ENCODE data around the gene MACF1.
"Not testable (repeated sequence)": the region's sequence is repeated elsewhere in the genome, so short reads cannot be mapped to it uniquely, and the experiment has no call there.

Gene MACF1

DNA sequence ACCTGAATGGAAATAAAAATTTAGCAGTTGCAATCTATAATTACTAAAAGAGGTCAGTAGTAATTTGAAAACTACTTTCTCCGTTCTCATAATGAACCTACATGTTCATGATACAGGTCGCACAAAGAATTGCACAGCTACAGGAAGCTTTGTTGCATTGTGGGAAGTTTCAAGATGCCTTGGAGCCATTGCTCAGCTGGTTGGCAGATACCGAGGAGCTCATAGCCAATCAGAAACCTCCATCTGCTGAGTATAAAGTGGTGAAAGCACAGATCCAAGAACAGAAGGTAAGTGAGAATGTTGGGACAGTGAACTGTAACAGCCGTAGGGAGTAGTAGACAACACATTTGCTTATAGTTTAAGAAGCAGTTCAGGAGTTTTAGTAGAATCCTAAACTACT is 218.1 kb downstream of the MACF1 start:
- DNase-seq (ENCODE audit: low read depth), result no peak

DNA sequence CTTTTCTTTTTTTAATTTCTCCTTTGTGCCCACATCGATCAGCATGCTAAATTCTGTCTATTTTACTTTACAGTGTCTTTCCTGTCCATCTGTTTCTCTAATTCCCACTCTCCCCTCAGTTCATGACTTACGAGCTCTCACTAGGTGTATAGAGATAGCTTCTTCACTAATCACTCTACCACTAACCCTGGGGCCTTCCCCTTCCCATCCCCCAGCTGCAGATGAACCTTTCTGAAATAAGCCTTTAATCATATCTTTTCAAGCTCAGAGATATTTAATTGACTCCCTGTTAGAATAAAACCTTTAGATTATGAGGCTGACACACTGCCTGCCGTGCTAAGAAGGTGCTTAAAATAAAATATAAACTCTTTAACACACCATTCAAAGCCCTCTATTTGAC is 220.7 kb downstream of the MACF1 start:
- DNase-seq (ENCODE audit: low read depth), result no peak

DNA sequence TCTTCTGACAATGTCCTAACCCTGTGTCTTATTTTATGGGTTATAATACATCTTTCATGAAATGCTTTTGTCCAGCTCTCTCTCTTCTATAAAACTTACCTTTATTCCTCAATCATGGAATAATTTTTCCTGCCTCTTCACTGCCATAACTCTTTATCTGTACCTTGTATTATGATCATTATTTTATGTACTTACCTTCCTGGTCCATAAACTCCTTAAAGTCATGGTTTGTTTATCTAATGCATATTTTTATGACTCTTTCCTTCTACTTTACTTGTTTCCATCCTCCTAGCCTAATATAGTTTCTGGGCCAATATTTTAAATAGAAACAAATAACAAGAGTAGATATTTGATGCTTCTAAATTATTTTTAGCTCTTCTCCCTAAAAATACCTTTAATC is 221.1 kb downstream of the MACF1 start:
- no peak for DNase-seq (ENCODE audit: low read depth)

DNA sequence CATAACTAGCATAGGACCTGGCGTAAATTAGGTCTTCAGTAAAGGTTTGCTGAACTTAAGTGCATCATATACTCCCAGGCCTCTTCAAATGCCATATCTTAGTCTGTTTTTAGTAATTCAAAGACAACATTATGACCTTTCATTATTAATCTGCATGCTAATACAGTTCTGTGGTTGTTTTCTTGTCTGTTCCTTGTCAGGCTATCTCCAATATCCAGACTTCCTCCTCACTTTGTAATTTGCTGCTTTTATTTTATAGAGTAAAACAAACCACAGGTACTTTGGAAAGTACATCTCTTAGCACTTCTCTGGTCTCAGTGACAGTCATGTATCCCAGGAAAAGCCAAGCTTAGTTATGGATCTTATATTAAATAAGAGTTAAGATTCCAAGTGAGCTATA is 221.9 kb downstream of the MACF1 start:
- DNase-seq (ENCODE audit: low read depth), result no peak

DNA sequence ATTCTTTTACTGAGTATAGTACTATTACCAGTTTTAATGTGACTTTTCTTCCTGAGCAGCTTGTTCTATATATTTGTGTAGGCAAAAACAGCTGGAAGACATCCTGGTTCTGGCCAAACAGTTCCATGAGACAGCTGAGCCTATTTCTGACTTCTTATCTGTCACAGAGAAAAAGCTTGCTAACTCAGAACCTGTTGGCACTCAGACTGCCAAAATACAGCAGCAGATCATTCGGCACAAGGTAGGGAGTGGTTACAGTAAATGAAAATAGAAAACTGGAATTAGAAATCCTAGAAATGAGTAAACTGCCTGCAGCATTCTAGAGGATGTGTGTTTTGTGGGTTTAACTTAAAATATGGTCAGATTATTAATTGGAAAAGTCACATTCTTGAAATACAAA is 222.9 kb downstream of the MACF1 start:
- DNase-seq (ENCODE audit: low read depth), result no peak

DNA sequence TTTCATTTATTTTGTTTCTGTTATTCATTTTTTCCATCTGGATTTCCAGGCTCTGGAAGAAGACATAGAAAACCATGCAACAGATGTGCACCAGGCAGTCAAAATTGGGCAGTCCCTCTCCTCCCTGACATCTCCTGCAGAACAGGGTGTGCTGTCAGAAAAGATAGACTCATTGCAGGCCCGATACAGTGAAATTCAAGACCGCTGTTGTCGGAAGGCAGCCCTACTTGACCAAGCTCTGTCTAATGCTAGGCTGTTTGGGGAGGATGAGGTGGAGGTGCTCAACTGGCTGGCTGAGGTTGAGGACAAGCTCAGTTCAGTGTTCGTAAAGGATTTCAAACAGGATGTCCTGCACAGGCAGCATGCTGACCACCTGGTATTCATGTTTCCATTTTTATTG is 223.4 kb downstream of the MACF1 start:
- no peak for DNase-seq (ENCODE audit: low read depth)

DNA sequence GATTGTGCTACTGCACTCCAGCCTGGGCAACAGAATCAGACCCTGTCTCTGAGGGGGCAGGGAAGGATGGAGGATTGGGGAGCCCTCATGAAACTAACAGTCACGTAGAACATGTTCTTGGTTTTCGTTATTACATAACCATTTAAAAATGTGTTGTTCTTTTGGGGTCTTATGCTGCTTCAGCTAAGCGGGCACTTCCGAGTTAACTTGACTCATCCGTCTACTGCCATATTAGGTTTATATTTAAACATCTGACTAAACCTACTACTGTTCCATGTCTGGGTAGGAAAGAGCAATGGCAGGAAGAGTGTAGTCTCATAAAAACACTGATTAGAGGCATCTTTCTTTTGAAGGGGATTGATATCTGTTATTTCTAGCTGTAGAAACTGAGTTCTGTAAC is 227.4 kb downstream of the MACF1 start:
- DNase-seq (ENCODE audit: low read depth), result peak; percentile 85

DNA sequence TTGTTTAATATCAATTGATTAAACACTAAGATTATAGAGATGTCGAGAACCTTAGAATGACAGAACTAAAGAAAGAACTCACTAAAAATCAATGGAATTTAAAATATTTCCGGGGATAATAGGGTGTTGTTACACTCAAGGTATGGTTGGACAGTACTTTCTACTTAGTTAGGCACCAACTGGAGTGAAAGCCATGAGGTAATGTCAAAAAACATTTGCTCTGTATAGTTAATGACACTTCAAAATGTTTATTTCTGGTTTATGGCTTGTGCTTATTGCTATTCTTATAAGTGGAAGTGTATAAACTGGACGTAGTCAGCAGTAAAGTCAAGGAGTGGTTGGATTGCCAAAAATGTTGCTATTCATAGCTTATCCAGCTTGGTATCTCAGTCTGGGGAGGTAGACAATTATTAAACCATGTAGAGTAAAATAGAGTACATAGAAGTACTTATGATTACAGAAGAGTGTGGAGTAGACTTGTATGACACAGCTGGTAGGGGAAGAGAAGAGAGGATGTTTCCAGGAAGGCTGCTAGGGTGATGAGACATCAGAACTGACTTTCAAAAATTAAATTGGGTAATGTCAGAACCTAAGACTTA is 230.4 kb downstream of the MACF1 start:
- peak; percentile 74 for DNase-seq (ENCODE audit: low read depth)

DNA sequence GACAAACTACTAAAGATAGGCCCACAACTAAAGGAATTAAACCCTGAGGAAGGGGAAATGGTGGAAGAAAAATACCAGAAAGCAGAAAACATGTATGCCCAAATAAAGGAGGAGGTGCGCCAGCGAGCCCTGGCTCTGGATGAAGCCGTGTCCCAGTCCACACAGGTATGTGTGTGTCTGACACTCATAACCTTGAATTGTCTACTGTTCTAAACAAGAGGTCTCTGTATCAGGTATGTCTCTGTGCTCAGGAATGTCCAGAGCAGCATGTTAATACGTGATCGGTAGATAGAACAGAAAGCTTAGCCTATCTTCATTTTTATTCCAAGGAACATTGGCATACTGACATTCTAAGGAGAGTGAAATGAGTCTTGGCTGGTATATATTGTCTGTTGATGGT is 231.1 kb downstream of the MACF1 start:
- DNase-seq (ENCODE audit: low read depth), result no peak

DNA sequence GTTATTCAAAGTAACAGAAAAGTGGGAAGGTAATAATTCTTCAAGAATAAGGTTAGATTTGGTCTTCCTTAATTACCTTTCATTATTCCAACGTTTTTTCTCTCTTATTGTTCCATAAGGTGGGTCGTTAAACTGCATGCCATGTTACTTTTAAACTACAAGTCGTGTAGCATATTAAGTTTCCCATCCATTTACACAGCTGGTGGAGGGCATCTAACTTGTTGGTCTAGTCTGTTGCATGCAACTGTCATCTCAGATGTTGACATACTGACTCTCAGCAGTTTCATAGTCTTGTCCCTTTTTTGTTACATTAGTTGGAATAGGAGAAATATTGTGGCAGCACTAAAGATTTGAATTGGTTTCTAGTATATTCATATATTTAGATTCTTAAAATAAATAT is 232.3 kb downstream of the MACF1 start:
- DNase-seq (ENCODE audit: low read depth), result no peak

DNA sequence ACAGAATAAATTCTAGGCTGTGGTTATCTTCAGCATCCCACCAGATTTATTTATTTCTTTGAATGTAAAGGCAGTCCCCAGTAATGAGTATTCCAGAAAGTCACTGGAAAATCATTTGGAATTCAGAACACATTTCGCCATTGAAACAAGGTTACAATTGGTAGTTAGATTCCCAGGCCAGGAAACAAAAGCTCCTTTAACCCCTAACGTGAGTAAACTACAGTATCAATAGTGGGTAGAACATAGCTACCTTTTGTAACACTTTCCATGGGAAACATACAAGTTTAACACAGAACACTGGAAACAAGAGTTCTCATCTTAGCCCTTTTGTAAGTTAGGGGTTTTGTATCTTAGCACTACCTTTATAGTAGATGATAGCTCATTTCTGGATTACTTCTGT is 233.5 kb downstream of the MACF1 start:
- no peak for DNase-seq (ENCODE audit: low read depth)

DNA sequence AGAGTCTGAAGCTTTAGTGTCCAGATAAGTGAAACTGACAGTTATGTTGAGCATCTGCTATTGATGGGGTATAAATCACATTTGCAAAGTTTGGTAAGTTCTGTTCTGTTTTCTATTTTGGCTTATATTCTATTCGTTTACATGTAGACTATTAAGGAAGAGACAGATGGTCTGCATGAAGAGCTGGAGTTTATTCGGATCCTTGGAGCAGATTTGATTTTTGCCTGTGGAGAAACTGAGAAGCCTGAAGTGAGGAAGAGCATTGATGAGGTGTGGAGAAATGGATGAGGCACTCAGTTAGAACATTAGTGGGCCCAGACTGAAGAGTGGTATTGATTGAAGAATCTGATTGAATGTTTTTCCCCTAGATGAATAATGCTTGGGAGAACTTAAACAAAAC is 236.4 kb downstream of the MACF1 start:
- no peak for DNase-seq (ENCODE audit: low read depth)

DNA sequence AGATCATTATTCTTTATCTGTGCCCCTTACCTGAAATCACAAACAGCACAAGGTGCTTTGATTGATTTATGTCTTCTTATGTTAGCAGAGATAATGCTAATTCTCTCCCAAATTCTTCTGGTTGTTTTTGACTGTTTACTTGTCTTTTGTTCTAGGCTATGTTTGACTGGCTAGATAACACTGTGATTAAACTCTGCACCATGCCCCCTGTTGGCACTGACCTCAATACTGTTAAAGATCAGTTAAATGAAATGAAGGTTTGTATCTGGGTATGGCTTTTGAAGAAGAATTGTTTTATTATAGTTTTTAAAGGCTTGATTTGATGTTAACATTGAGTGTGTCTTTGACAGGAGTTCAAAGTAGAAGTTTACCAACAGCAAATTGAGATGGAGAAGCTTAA is 237.3 kb downstream of the MACF1 start:
- DNase-seq (ENCODE audit: low read depth), result no peak

DNA sequence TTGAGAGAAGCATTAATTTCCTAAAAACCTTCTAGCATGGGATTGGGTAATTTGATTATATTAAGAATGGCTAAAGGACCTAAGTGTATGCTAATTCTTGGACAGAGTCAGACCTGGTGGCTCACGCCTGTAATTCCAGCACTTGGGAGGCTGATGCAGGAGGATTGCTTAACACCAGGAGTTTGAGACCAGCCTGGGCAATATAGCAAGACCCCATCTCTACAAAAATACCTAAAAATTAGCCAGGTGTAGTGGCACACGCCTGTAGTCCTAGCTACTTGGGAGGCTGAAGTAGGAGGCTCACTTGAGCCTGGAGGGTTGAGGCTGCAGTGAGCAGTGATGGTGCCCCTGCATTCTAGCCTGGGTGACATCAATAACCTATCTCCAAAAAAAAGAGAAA is 241.1 kb downstream of the MACF1 start:
- no peak for DNase-seq (ENCODE audit: low read depth)

DNA sequence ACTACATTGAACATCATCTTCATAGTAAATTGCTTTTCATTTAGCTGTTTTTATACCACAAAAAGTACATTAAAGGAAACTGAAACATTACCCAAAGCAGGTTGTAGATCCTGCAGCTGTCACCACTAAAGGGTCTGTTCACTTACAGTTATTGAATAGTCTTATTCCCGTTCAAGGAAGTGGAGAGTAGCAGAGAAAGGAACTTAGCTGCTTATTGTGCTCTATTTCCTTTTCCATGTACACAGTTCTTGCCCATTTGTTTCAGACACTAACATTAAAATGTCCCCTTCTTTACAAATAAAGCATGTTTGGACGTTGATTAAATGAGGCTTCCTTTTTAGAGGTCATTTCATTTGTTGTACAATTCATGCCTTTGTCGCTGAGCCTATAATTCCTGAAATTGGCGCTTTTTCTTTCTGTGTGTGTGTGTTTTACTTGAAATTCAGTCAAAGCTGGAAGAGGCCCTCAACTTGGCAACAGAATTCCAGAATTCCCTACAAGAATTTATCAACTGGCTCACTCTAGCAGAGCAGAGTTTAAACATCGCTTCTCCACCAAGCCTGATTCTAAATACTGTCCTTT is 242.6 kb downstream of the MACF1 start:
- no peak for DNase-seq (ENCODE audit: low read depth)

DNA sequence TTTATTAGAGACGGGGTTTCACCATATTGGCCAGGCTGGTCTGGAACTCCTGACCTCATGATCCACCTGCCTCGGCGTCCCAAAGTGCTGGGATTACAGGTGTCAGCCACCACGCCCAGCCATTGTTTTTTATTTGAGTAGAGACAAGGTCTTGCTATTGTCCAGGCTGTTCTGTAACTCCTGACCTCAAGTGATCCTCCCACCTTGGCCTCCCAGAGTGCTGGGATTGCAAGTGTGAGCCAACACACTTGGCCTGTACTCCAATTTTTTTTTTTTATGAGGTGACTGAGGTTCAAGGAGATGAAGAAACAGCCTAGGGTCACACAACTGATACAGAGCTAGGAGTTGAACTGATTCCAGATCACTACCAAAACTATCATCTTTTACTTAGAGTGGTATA is 245.5 kb downstream of the MACF1 start:
- not testable (repeated sequence) for DNase-seq (ENCODE audit: low read depth)

DNA sequence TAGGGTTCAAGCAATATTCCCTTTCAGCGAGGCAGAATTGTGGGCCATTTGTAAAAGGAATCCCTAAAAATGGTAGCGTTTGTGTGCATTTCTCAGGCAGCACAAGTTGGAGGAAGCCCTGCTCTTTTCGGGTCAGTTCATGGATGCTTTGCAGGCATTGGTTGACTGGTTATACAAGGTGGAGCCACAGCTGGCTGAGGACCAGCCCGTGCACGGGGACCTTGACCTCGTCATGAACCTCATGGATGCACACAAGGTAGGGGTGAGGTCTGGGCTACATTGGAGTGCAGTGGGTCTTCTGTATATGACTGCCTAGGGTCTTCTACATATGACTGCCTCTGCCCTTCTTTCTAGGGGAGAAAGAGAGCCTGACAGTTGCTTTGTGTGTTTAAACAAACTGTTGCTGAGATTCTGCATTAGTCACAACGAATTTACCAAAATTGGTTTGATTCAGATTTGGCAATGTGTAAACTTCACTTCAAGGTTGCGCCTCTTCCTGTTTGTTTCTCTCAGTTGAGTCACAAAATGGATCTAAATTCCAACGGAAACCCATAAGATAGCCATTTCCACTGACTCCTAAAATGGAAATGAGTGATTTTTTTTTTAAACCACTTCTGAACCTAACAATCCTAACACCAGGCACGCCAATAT is 246.6 kb downstream of the MACF1 start:
- peak; percentile 93 for DNase-seq (ENCODE audit: low read depth)

DNA sequence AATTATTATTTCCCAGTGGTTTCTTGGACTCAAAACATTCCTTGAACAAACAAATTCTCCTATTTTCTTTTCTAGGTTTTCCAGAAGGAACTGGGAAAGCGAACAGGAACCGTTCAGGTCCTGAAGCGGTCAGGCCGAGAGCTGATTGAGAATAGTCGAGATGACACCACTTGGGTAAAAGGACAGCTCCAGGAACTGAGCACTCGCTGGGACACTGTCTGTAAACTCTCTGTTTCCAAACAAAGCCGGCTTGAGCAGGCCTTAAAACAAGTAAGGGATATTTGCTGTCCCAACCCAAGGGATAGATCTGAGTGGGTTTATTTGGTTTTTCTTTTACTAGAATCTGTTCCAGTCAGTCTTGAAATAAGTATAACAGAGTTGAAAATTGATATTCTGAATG is 247.6 kb downstream of the MACF1 start:
- no peak for DNase-seq (ENCODE audit: low read depth)

DNA sequence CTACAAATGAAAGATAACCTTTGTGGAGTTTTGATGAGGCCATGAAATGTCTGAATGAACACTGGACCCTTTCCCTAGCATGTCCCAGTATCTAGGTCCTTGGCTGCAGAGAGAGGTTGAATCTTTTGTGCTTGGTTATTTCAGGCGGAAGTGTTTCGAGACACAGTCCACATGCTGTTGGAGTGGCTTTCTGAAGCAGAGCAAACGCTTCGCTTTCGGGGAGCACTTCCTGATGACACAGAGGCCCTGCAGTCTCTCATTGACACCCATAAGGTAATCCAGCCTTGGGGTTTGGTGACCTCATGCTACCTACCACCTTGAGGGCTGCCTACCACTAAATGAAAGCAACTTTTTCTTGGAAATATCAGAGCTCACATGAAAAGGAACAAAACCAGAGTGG is 248.0 kb downstream of the MACF1 start:
- no peak for DNase-seq (ENCODE audit: low read depth)

DNA sequence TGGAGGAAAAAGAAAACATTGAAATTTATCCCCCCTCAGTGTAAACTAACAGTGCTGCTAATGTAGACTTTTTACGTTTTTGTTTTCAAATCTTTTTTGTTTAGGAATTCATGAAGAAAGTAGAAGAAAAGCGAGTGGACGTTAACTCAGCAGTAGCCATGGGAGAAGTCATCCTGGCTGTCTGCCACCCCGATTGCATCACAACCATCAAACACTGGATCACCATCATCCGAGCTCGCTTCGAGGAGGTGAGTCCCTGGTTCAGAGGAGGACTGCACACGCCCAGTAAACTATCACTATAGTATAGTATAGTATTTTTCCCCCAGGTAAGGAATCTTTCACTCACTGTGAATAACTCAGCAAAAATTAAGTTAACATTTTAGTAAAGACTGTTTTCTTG is 249.1 kb downstream of the MACF1 start:
- peak; percentile 94 for DNase-seq (ENCODE audit: low read depth)

DNA sequence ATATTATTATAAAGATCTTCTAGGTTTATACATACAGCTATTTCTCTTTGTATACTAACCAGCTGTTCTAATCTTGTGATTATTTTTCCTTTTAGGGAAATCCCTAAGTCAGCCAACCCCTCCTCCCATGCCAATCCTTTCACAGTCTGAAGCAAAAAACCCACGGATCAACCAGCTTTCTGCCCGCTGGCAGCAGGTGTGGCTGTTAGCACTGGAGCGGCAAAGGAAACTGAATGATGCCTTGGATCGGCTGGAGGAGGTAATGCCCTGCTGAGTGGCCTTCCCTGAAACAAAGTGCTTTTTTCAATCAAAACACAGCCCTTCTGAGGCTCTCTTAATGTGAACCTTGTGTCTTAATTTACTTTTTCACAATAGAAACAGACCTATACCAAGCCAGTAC is 254.5 kb downstream of the MACF1 start:
- DNase-seq (ENCODE audit: low read depth), result no peak

DNA sequence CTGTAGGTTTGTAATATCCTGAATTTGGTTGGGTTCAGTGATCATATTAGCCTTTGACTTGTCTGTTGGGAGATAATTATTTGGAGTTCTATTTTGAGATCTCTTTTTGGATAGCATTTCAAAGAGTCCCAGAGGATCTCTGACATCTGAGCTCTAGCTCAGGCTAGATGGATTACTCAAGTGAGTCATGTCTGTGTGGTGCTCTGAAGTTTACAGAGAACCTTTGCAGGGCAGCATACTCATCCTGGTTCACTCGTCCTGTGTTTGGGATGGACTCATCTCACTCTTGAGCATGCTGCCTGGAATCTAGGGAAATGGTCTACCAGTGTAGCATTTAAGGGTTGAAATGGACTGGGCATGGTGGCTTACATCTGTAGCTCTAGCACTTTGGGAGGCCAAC is 257.6 kb downstream of the MACF1 start:
- peak; percentile 71 for DNase-seq (ENCODE audit: low read depth)

DNA sequence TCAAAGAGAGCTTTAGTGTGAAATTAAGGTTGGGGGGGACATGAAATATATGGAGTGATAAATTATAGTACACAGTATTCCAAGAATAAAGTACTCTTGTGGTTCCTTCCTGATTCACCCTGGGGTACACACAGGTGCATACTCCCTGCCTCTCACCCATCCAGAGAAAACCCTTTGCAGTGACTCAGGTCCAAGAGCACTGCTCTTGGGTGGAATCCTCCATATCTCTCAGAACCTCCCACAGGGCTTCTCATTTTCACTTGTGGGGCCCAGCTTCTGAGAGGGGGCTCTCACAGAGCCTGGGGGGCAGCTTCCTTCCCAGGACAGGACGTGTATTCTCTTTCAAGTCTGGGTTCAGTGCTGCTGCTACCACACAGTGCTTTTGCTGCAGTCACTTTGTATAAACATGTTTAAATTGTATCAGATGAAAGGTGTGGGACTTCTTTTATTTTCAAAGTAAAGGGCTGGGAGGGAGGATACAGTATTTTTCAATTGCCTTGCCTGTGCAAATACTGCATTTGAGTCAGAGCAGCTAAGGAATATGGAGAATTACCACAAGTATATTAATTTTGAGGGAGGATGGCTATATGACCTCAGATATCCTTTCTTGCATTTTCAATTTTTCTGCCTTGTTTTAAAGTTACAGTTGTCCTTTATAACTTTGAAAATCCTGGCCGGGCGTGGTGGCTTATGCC is 262.1 kb downstream of the MACF1 start:
- DNase-seq (ENCODE audit: low read depth), result no peak
